Stomach (tissue), 4 donors: ENCODE data around the gene WFIKKN1.
"Not testable (repeated sequence)": the region's sequence is repeated elsewhere in the genome, so short reads cannot be mapped to it uniquely, and the experiment has no call there.

Experiments
- EP300 ChIP-seq: sonication (generic); formaldehyde crosslinking; IDR thresholded peaks from one replicate; pipeline ENCODE4 v1.6.1; 2017; ENCODE audit warnings: antibody characterized with exemption
- POLR2A ChIP-seq, 4 donors: fragments of 450-650 bp; IDR thresholded peaks; one replicate each; pipeline ENCODE4 v1.6.1; 2016; ENCODE audit warnings: antibody characterized with exemption in 4 of 4, control low read depth in 2 of 4, mild to moderate bottlenecking in 1 of 4, moderate library complexity in 1 of 4
- POLR2AphosphoS5 ChIP-seq, 3 donors: sonication (generic); formaldehyde crosslinking; IDR thresholded peaks; one replicate each; pipeline ENCODE4 v1.6.1; 2016; ENCODE audit warnings: antibody characterized with exemption in 3 of 3
- TF ChIP-seq, protein P1 (sequence below), 7 experiments: fragments of 450-650 bp in 4 of 7; fragments of 200-600 bp in 3 of 7; sonication (generic) in 3 of 7; IDR thresholded peaks; one replicate each; pipeline ENCODE4 v1.5.1; 2016 to 2019; ENCODE audit warnings: antibody characterized with exemption in 7 of 7, control low read depth in 2 of 7, mild to moderate bottlenecking in 1 of 7

DNA sequence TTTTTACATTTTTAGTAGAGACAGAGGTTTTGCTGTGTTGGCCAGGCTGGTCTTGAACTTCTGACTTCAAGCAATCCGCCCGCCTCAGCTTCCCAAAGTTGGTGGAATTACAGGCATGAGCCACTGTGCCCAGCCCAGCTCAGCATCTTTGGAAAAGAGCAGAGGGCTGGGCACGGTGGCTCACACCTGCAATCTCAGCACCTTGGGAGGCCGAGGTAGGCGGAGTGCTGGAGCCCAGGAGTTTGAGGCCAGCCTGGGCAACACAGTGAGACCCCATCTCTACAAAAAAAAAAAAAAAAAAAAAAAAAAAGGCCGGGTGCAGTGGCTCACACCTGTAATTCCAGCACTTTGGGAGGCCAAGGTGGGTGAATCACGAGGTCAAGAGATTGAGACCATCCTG is 33.1 kb upstream of the WFIKKN1 start:
- TF ChIP-seq EP300; POLR2A (IDR thresholded peaks at IDR 0.05); POLR2AphosphoS5 (IDR thresholded peaks at IDR 0.05): not testable (repeated sequence)
- TF ChIP-seq, protein P1, sequence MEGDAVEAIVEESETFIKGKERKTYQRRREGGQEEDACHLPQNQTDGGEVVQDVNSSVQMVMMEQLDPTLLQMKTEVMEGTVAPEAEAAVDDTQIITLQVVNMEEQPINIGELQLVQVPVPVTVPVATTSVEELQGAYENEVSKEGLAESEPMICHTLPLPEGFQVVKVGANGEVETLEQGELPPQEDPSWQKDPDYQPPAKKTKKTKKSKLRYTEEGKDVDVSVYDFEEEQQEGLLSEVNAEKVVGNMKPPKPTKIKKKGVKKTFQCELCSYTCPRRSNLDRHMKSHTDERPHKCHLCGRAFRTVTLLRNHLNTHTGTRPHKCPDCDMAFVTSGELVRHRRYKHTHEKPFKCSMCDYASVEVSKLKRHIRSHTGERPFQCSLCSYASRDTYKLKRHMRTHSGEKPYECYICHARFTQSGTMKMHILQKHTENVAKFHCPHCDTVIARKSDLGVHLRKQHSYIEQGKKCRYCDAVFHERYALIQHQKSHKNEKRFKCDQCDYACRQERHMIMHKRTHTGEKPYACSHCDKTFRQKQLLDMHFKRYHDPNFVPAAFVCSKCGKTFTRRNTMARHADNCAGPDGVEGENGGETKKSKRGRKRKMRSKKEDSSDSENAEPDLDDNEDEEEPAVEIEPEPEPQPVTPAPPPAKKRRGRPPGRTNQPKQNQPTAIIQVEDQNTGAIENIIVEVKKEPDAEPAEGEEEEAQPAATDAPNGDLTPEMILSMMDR (IDR thresholded peaks at IDR 0.05) = not testable (repeated sequence)
